ENCODE data around the gene TGM2.

TGM2 gene

GRCh38 chr20:38125157-38126056 lies 39.7 kb downstream of the TGM2 start:
- Histone ChIP-seq H3K4me1 (ENCODE audit: low read depth, poor library complexity, severe bottlenecking) (no peaks in the 10 kb centered on the region), H3K27me3 (ENCODE audit: insufficient read depth, low read depth) (no peaks in the 10 kb centered on the region), H4K20me1 (ENCODE audit: insufficient read depth) (no peaks in the 10 kb centered on the region), H3K27ac (no peak overlapping the region), H3K36me3 (ENCODE audit: insufficient read depth) (no peaks in the 10 kb centered on the region), H3K79me2 (ENCODE audit: insufficient read depth, low read depth) (no peaks in the 10 kb centered on the region), H3K9ac (no peak overlapping the region), H3K4me2 (no peak overlapping the region), H2AFZ (ENCODE audit: low read depth) (no peak overlapping the region), H3K4me3 (IDR thresholded peaks at IDR 0.05; ENCODE audit: insufficient read depth, low read depth, low read length) (no peak overlapping the region)
- TF ChIP-seq CTCF (conservative IDR thresholded peaks at IDR 0.05; ENCODE audit: low read depth, low read length): no peak

GRCh38 chr20:38123021-38123587 lies 42.0 kb downstream of the TGM2 start:
- no peaks in the 10 kb centered on the region for H3K36me3 ChIP-seq (ENCODE audit: insufficient read depth)
- H3K27me3 ChIP-seq (ENCODE audit: insufficient read depth, low read depth): no peaks in the 10 kb centered on the region
- no peak overlapping the region for H3K27ac ChIP-seq
- H2AFZ ChIP-seq (ENCODE audit: low read depth): no peak overlapping the region
- no peak for TF ChIP-seq CTCF (conservative IDR thresholded peaks at IDR 0.05; ENCODE audit: low read depth, low read length)
- no peaks in the 10 kb centered on the region for H3K79me2 ChIP-seq (ENCODE audit: insufficient read depth, low read depth)
- no peak overlapping the region for H3K4me2 ChIP-seq
- no peak overlapping the region for H3K4me3 ChIP-seq (IDR thresholded peaks at IDR 0.05; ENCODE audit: insufficient read depth, low read depth, low read length)
- H3K4me1 ChIP-seq (ENCODE audit: low read depth, poor library complexity, severe bottlenecking): no peaks in the 10 kb centered on the region
- no peak overlapping the region for H3K9ac ChIP-seq
- H4K20me1 ChIP-seq (ENCODE audit: insufficient read depth): no peaks in the 10 kb centered on the region

GRCh38 chr20:38121741-38122140 lies 43.3 kb downstream of the TGM2 start:
- TF ChIP-seq CTCF (conservative IDR thresholded peaks at IDR 0.05; ENCODE audit: low read depth, low read length): no peak
- no peak overlapping the region for H2AFZ ChIP-seq (ENCODE audit: low read depth)
- no peak overlapping the region for H3K27ac ChIP-seq
- no peak overlapping the region for H3K9ac ChIP-seq
- H3K4me1 ChIP-seq (ENCODE audit: low read depth, poor library complexity, severe bottlenecking): no peaks in the 10 kb centered on the region
- H3K79me2 ChIP-seq (ENCODE audit: insufficient read depth, low read depth): no peaks in the 10 kb centered on the region
- H3K4me2 ChIP-seq: no peak overlapping the region
- no peaks in the 10 kb centered on the region for H3K36me3 ChIP-seq (ENCODE audit: insufficient read depth)
- H3K4me3 ChIP-seq (IDR thresholded peaks at IDR 0.05; ENCODE audit: insufficient read depth, low read depth, low read length): no peak overlapping the region
- H4K20me1 ChIP-seq (ENCODE audit: insufficient read depth): no peaks in the 10 kb centered on the region
- no peaks in the 10 kb centered on the region for H3K27me3 ChIP-seq (ENCODE audit: insufficient read depth, low read depth)

- Histone ChIP-seq H3K79me2 (ENCODE audit: insufficient read depth, low read depth) (no peaks in the 10 kb centered on the region), H3K27me3 (ENCODE audit: insufficient read depth, low read depth) (no peaks in the 10 kb centered on the region), H3K4me2 (no peak overlapping the region), H2AFZ (ENCODE audit: low read depth) (no peak overlapping the region), H4K20me1 (ENCODE audit: insufficient read depth) (no peaks in the 10 kb centered on the region), H3K4me1 (ENCODE audit: low read depth, poor library complexity, severe bottlenecking) (no peaks in the 10 kb centered on the region), H3K9ac (no peak overlapping the region), H3K36me3 (ENCODE audit: insufficient read depth) (no peaks in the 10 kb centered on the region), H3K4me3 (IDR thresholded peaks at IDR 0.05; ENCODE audit: insufficient read depth, low read depth, low read length) (no peak overlapping the region), H3K27ac (no peak overlapping the region)
- no peak for TF ChIP-seq CTCF (conservative IDR thresholded peaks at IDR 0.05; ENCODE audit: low read depth, low read length)
Measured at GRCh38 chr20:38120625-38120988, 44.5 kb downstream of the TGM2 start.
